ENCODE measurements around the gene TNP2. TPM values are rescaled to one million over a fixed set of nuclear protein-coding genes. Genes with fewer than 3 reads are reported as not detected.
"Not testable (repeated sequence)": the region's sequence is repeated elsewhere in the genome, so short reads cannot be mapped to it uniquely, and the experiment has no call there.

The TNP2 gene
- total RNA-seq, 3 donors from 2014 or later = not detected

- DNase-seq (no peak), ATAC-seq (no peak)
- Mint-ChIP-seq H3K4me1 (ENCODE audit: low read depth) (peaks cover 24% of the 10 kb centered on the region), H3K4me3 (no peak overlapping the region), H3K9me3 (no peaks in the 10 kb centered on the region), H3K36me3 (ENCODE audit: insufficient read depth) (no peaks in the 10 kb centered on the region), H3K27me3 (ENCODE audit: low read depth) (no peaks in the 10 kb centered on the region)
Measured at GRCh38 chr16:11306997-11307638, 38.0 kb upstream of the TNP2 start.

- H3K36me3 Mint-ChIP-seq (ENCODE audit: insufficient read depth) = no peaks in the 10 kb centered on the region
- no peak overlapping the region for H3K4me3 Mint-ChIP-seq
- no peaks in the 10 kb centered on the region for H3K9me3 Mint-ChIP-seq
- no peaks in the 10 kb centered on the region for H3K27me3 Mint-ChIP-seq (ENCODE audit: low read depth)
- DNase-seq (no peak), ATAC-seq (no peak)
- peaks cover 19% of the 10 kb centered on the region for H3K4me1 Mint-ChIP-seq (ENCODE audit: low read depth)
Measured at GRCh38 chr16:11306381-11306780, 37.3 kb upstream of the TNP2 start.

- Mint-ChIP-seq H3K27me3 (ENCODE audit: low read depth) (no peaks in the 10 kb centered on the region), H3K4me3 (no peak overlapping the region), H3K4me1 (ENCODE audit: low read depth) (peaks cover 8% of the 10 kb centered on the region), H3K9me3 (no peaks in the 10 kb centered on the region), H3K36me3 (ENCODE audit: insufficient read depth) (no peaks in the 10 kb centered on the region)
- DNase-seq = no peak
- ATAC-seq = no peak
Measured at GRCh38 chr16:11303405-11304138, 34.4 kb upstream of the TNP2 start.

GRCh38 chr16:11302977-11303376 is 33.9 kb upstream of the TNP2 start:
- no peaks in the 10 kb centered on the region for H3K9me3 Mint-ChIP-seq
- DNase-seq = no peak
- H3K4me1 Mint-ChIP-seq (ENCODE audit: low read depth) = peaks cover 10% of the 10 kb centered on the region

GRCh38 chr16:11301645-11302501 is 32.7 kb upstream of the TNP2 start:
- H3K4me3 Mint-ChIP-seq = no peak overlapping the region
- H3K27me3 Mint-ChIP-seq (ENCODE audit: low read depth) = no peaks in the 10 kb centered on the region
- H3K9me3 Mint-ChIP-seq = no peaks in the 10 kb centered on the region
- peaks cover 18% of the 10 kb centered on the region for H3K4me1 Mint-ChIP-seq (ENCODE audit: low read depth)
- no peaks in the 10 kb centered on the region for H3K36me3 Mint-ChIP-seq (ENCODE audit: insufficient read depth)
- ATAC-seq = no peak
- no peak for DNase-seq

More at GRCh38 chr16:11302977-11303376, 33.9 kb upstream of the TNP2 start:
- Mint-ChIP-seq H3K27me3 (ENCODE audit: low read depth) (no peaks in the 10 kb centered on the region), H3K4me3 (no peak overlapping the region), H3K36me3 (ENCODE audit: insufficient read depth) (no peaks in the 10 kb centered on the region)
- ATAC-seq = no peak

GRCh38 chr16:11300560-11300892 is 31.4 kb upstream of the TNP2 start:
- Mint-ChIP-seq H3K4me3 (no peak overlapping the region), H3K27me3 (ENCODE audit: low read depth) (no peaks in the 10 kb centered on the region), H3K9me3 (no peaks in the 10 kb centered on the region), H3K36me3 (ENCODE audit: insufficient read depth) (no peaks in the 10 kb centered on the region), H3K4me1 (ENCODE audit: low read depth) (peaks cover 22% of the 10 kb centered on the region)
- DNase-seq = no peak
- no peak for ATAC-seq

- no peak overlapping the region for H3K4me3 Mint-ChIP-seq
Measured at GRCh38 chr16:11299865-11300559, 30.9 kb upstream of the TNP2 start.

GRCh38 chr16:11298950-11299547 is 29.9 kb upstream of the TNP2 start:
- peaks cover 24% of the 10 kb centered on the region for H3K4me1 Mint-ChIP-seq (ENCODE audit: low read depth)
- not testable (repeated sequence) for H3K36me3 Mint-ChIP-seq (ENCODE audit: insufficient read depth); H3K9me3 Mint-ChIP-seq; DNase-seq; H3K4me3 Mint-ChIP-seq; H3K27me3 Mint-ChIP-seq (ENCODE audit: low read depth); ATAC-seq

More at GRCh38 chr16:11299865-11300559, 30.9 kb upstream of the TNP2 start:
- ATAC-seq (no peak), DNase-seq (no peak)
- Mint-ChIP-seq H3K4me1 (ENCODE audit: low read depth) (peaks cover 22% of the 10 kb centered on the region), H3K9me3 (no peaks in the 10 kb centered on the region), H3K27me3 (ENCODE audit: low read depth) (no peaks in the 10 kb centered on the region), H3K36me3 (ENCODE audit: insufficient read depth) (no peaks in the 10 kb centered on the region)

- H3K4me1 Mint-ChIP-seq (ENCODE audit: low read depth) = peaks cover 24% of the 10 kb centered on the region
- no peaks in the 10 kb centered on the region for H3K27me3 Mint-ChIP-seq (ENCODE audit: low read depth)
- no peaks in the 10 kb centered on the region for H3K36me3 Mint-ChIP-seq (ENCODE audit: insufficient read depth)
- DNase-seq (no peak), ATAC-seq (no peak)
- no peak overlapping the region for H3K4me3 Mint-ChIP-seq
- no peaks in the 10 kb centered on the region for H3K9me3 Mint-ChIP-seq
Measured at GRCh38 chr16:11298143-11298900, 29.2 kb upstream of the TNP2 start.

- no peaks in the 10 kb centered on the region for H3K27me3 Mint-ChIP-seq (ENCODE audit: low read depth)
- no peaks in the 10 kb centered on the region for H3K9me3 Mint-ChIP-seq
- peaks cover 24% of the 10 kb centered on the region for H3K4me1 Mint-ChIP-seq (ENCODE audit: low read depth)
- ATAC-seq = peak; percentile 85 to 87
- no peaks in the 10 kb centered on the region for H3K36me3 Mint-ChIP-seq (ENCODE audit: insufficient read depth)
- DNase-seq = peak; percentile 54
- peak overlapping the region; percentile 62 for H3K4me3 Mint-ChIP-seq
Measured at GRCh38 chr16:11297492-11298142, 28.5 kb upstream of the TNP2 start.

GRCh38 chr16:11296706-11297491 is 27.8 kb upstream of the TNP2 start:
- no peak for DNase-seq
- H3K36me3 Mint-ChIP-seq (ENCODE audit: insufficient read depth) = no peaks in the 10 kb centered on the region
- peak; percentile 13 to 14 for ATAC-seq

GRCh38 chr16:11296351-11296705 is 27.2 kb upstream of the TNP2 start:
- no peaks in the 10 kb centered on the region for H3K36me3 Mint-ChIP-seq (ENCODE audit: insufficient read depth)
- no peak for DNase-seq
- no peak for ATAC-seq
- no peaks in the 10 kb centered on the region for H3K27me3 Mint-ChIP-seq (ENCODE audit: low read depth)
- peaks cover 24% of the 10 kb centered on the region for H3K4me1 Mint-ChIP-seq (ENCODE audit: low read depth)
- H3K4me3 Mint-ChIP-seq = no peak overlapping the region
- no peaks in the 10 kb centered on the region for H3K9me3 Mint-ChIP-seq

More at GRCh38 chr16:11296706-11297491, 27.8 kb upstream of the TNP2 start:
- Mint-ChIP-seq H3K27me3 (ENCODE audit: low read depth) (no peaks in the 10 kb centered on the region), H3K4me1 (ENCODE audit: low read depth) (peaks cover 24% of the 10 kb centered on the region), H3K9me3 (no peaks in the 10 kb centered on the region), H3K4me3 (no peak overlapping the region)
